GOT3 (cell line): ENCODE data around the gene NR3C1.

Experiments
- DNase-seq: peaks from one replicate; lab custom pipeline; 2025; ENCODE audit warnings: mixed read lengths; lab: John Stamatoyannopoulos, UW

Gene NR3C1

DNA sequence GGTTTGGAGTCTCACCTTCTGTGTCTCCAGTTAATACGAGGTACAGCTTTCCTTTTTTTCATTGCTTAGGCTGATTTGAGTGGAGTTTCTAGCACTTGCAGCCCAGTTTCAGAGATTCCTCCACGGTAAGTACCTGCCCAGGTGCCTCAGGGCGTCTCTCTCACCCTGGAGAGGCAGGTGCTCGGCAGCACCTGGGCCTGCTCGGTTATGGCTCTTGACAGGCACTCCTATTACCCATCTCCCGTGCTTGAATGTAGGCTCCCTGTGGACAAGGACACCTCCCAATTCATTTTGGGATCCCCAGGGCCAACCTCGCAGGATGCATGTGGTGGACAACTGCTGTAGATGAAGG, 144.3 kb downstream of the NR3C1 start:
- no peak for DNase-seq

- no peak for DNase-seq
Observed at GRCh38 chr5:143258559-143259253, 144.8 kb downstream of the NR3C1 start.

DNA sequence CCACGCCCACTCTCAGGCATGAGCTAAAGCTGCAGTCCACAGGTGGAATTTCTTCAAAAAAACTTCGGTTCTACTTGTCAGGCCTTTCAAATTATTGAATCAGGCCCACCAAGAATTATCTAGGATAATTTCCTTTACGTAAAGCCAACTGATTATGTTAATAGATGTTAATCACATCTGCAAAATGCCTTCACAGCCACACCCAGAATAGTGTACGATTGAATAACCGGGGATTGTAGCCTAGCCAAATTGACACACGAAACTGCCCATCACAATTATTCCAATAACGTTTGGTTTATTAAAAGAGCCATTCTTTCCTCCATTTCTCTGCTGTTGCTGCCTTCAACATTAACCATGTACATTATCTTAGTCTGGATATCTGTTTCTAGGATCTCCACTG, 148.7 kb downstream of the NR3C1 start:
- no peak for DNase-seq

DNA sequence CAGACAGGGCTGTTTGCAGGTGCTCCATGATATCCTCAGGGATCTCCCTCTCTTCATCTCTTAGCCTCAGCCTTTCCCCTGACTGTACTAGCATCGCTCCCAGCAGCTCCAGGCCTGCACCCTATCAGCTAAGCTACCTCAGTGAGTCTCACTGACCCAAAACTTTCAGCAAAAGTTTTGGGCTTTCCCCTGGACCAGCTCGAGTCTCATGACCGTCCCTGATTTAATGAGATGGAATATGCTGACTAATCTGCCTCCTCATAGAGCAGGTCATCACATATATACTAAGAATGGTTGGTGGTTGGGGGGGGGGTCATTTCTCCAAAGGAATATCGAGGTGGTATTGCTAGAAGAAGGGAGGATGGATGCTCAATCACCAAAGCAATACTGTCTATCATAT, 151.5 kb downstream of the NR3C1 start:
- DNase-seq: no peak

DNA sequence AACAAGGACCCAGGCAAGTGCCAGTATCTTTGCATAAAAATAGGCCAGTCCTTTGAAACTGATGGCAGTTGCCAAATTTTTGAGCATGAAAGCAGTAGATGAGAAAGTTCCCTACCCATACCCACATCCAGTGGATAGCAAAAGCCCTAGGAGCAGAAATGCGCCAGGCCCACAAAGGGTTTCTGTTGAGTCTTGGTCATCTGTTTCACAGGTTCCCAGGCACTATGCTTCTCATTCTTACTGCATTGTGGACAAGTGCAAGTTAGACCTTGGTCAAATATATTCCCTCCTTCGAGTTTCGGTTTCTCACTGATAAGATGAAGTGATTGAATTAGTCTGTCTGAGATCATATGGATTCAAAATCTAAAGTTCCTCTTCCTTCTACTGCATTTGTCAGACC, 152.3 kb downstream of the NR3C1 start:
- no peak for DNase-seq

GRCh38 chr5:143249851-143250250, 153.6 kb downstream of the NR3C1 start:
- DNase-seq: no peak

DNA sequence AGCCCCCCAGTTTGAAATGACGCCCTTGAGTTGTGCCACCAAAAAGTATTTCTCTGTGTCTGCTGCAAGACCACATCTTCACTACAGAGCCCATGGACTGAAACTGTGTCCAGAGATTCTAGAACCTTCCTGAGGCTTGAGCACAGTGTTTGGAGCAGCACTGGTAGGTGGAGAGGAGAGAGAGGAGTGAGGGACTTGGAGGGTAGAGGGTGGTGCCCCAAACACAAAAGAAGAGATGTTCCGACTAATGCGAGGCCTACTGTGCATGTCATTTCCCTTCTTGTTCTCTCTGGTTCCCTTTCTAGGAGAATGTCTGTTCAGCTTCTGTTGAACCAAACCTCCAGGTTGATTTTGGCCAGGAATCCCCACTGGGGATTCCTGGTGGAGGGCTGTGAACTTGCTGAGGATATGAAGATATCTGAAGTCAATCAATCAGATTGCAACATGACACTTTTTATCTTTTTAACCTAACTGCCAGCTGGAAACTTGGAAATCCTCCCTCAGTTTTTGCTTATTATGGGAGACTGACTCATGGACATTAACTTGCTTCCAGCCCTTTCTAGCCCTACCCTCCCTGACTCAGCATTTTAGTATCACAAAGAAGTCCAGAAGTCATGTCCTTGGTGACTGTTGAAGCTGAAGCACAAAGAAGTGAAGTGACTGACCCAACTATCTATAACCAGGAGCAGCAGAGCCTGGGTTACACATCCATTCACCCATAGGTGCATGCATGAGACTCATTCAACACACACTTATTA, 154.5 kb downstream of the NR3C1 start:
- DNase-seq: no peak

GRCh38 chr5:143248391-143248790, 155.1 kb downstream of the NR3C1 start:
- no peak for DNase-seq

DNA sequence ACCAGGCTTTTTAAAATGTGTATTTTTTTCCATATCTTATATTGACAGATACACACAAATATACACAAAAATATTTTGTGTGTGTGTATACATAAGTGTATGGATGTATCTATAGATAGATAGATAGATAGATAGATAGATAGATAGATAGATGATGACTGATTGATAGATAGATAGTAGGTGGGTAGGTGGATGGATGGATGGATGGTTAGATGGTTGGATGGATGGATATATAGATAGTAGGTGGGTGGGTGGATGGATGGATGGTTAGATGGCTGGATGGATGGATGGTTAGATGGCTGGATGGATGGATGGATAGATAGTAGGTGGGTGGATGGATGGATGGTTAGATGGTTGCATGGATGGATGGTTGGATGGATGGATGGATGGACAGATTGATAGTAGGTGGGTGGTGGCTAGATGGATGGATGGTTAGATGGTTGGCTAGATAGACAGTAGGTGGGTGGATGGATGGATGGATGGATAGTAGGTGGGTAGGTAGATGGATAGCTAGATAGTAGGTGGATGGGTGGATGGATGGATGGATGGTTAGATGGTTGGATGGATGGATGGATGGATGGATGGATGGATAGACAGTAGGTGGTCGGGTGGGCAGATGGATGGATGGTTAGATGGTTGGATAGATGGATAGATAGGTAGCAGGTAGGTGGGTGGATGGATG, 156.2 kb downstream of the NR3C1 start:
- DNase-seq: no peak

DNA sequence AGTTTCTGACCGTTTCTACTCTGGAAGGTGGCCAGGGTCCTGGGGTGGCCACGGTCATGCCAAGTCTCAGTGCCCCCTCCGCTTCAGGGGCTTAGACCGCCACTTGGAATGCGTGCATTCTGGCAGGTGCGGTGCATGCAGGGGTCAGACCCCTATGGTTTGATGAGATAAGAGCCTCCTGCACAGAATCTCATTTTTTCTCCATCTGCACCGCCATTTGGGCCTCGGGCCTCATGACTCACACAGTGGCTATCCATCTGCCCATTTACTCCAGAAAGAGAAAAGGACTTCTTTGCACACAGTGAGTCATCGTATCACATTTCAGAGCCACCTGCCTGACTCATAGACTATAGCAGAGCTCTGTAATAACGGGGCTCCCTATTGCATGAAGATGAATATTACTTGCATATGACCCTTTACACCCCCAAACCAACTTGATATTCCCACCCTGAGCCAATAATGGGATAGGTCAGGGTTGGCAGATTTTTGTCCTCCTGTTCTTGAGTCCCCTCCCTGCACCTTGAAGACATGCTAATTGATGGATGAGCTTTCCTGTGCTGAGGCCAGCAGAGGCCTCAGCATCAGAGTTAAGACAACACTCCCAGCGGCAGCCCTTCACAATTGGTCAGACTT, 157.4 kb downstream of the NR3C1 start:
- DNase-seq: no peak

- no peak for DNase-seq
Observed at GRCh38 chr5:143244990-143245389, 158.5 kb downstream of the NR3C1 start.

- peak; percentile 62 for DNase-seq
Observed at GRCh38 chr5:143244000-143244736, 159.3 kb downstream of the NR3C1 start.

- DNase-seq: no peak
Observed at GRCh38 chr5:143243103-143243502, 160.4 kb downstream of the NR3C1 start.

- no peak for DNase-seq
Observed at GRCh38 chr5:143241892-143242291, 161.6 kb downstream of the NR3C1 start.

GRCh38 chr5:143239882-143240518, 163.5 kb downstream of the NR3C1 start:
- DNase-seq: no peak

DNA sequence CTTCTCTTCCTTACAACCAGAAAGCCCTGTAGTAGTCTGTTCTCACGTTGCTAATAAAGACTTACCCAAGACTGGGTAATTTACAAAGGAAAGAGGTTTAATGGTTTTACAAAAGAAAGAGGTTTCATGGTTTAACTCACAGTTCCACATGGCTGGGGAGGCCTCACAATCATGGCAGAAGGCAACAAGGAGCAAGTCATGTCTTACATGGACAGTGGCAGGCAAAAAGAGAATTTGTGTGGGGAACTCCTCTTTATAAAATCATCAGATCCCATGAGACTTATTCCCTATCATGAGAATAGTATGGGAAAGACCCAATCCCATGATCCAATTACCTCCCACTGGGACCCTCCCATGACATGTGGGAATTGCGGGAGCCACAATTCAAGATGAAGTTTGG, 164.9 kb downstream of the NR3C1 start:
- DNase-seq: no peak

DNA sequence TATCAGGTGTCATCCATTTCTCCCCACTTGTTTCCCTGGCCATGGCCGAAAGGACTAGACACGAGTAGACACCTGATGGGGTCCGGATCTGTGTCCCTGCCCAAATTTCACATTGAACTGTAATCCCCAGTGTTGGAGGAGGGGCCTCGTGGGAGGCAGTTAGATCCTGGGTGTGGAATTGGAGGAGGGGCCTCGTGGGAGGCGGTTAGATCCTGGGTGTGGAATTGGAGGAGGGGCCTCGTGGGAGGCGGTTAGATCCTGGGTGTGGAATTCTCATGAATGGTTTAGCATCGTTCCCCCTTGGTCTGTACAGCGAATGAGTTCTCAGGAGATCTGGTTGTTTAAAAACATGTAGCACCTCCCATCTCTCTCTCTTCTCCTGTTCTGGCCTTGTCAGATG, 165.8 kb downstream of the NR3C1 start:
- DNase-seq: no peak

GRCh38 chr5:143236682-143237081, 166.8 kb downstream of the NR3C1 start:
- DNase-seq: no peak

- no peak for DNase-seq
Observed at GRCh38 chr5:143235423-143235822, 168.1 kb downstream of the NR3C1 start.

DNA sequence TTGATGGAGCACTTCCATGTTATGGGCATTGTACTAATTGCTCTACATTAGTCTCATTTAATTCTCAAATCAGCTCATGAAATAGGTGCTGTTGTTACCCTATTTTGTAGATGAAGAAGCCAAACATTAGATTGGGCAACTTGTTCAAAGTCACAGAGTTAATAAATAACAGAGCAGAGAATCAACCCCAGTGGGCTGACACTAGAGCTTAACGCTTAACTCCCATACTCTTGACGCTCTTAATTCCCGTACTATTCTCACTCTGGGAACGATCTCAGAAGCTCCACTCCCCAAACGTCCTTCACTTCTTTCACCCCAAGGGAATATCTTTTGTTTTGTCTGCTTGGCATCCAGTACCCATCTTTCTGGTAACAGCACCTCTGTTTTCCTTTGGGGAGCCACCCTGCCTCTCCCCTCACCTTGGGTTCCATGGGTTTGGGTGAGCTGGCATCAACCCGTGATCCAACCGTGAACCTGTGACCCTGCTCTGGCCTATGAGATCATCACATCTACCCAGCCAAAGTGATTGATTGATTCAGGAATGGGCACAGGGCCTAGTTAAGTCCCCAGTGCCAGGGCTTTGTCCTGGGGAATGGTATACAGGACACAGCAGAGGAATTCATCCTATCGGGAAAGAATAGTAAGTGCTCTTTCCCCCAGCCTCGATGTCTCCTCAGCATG, 169.2 kb downstream of the NR3C1 start:
- no peak for DNase-seq

GRCh38 chr5:143233031-143233430, 170.5 kb downstream of the NR3C1 start:
- no peak for DNase-seq
